ENCODE data around the gene LILRA6. TPM values are rescaled to one million over a fixed set of nuclear protein-coding genes. Genes with fewer than 3 reads are reported as not detected.
"Not testable (repeated sequence)": the region's sequence is repeated elsewhere in the genome, so short reads cannot be mapped to it uniquely, and the experiment has no call there.

Gene LILRA6
- total and polyA plus RNA-seq, 5 experiments from 2014 or later: 0.25 to 0.39 TPM; not detected in 3

GRCh38 chr19:54207983-54208783, 34.4 kb downstream of the LILRA6 start:
- DNase-seq: peak in 9 of 10 donors; percentile 21 to 72 (median 45)
- POLR2A ChIA-PET: interaction anchor here (0.9 to 1.4 kb wide), 3 partner anchors 17 to 241 kb away, joined by 3 to 7 read pairs (median 5); partner anchors contain the start of genes LENG8 and TSEN34
- Mint-ChIP-seq H3K27ac (peak overlapping the region; percentile 19 to 89 (median 64)), H3K36me3 (peaks cover 0 to 58% (median 13%) of the 10 kb centered on the region in 3 donors), H3K27me3 (no peaks in the 10 kb centered on the region), H3K4me3 (peak overlapping the region; percentile 22 to 74 (median 43)), H3K4me1 (peaks cover 29 to 84% (median 77%) of the 10 kb centered on the region in 4 donors), H3K9me3 (no peaks in the 10 kb centered on the region)
- peak; percentile 4 to 46 for ATAC-seq

- H3K36me3 Mint-ChIP-seq: peaks cover 0 to 64% (median 17%) of the 10 kb centered on the region in 3 donors
- peaks cover 29 to 89% (median 81%) of the 10 kb centered on the region in 4 donors for H3K4me1 Mint-ChIP-seq
- POLR2A ChIA-PET: interaction anchor here (0.9 to 1.4 kb wide), 3 partner anchors 16 to 241 kb away, joined by 3 to 7 read pairs (median 5); partner anchors contain the start of genes LENG8 and TSEN34
Observed at GRCh38 chr19:54207676-54207982, 35.0 kb downstream of the LILRA6 start.

GRCh38 chr19:54207193-54207592, 35.4 kb downstream of the LILRA6 start:
- POLR2A ChIA-PET: interaction anchor here (1.1 kb wide), 1 partner anchor 15 kb away, joined by 3 read pairs; no protein-coding TSS in a partner anchor
- Mint-ChIP-seq H3K27ac (peak overlapping the region in 6 of 10 donors; percentile 19 to 77 (median 52)), H3K4me1 (peaks cover 31 to 93% (median 86%) of the 10 kb centered on the region in 4 donors), H3K4me3 (peak overlapping the region in 6 of 10 donors; percentile 41 to 66 (median 56)), H3K36me3 (peaks cover 0 to 68% (median 22%) of the 10 kb centered on the region in 3 donors)
- H3K9me3 Mint-ChIP-seq, DNase-seq, H3K27me3 Mint-ChIP-seq, ATAC-seq: not testable (repeated sequence)

More at GRCh38 chr19:54207676-54207982, 35.0 kb downstream of the LILRA6 start:
- Mint-ChIP-seq H3K4me3 (peak overlapping the region; percentile 22 to 74 (median 52)), H3K27ac (peak overlapping the region; percentile 0 to 89 (median 58)), H3K9me3 (no peaks in the 10 kb centered on the region), H3K27me3 (no peaks in the 10 kb centered on the region)
- ATAC-seq (no peak), DNase-seq (no peak)

- Mint-ChIP-seq H3K27me3 (no peaks in the 10 kb centered on the region), H3K4me3 (peak overlapping the region in 5 of 10 donors; percentile 12 to 58 (median 26)), H3K27ac (peak overlapping the region in 2 of 10 donors; percentile 24 to 52), H3K4me1 (peaks cover 31 to 96% (median 88%) of the 10 kb centered on the region in 4 donors), H3K36me3 (peaks cover 0 to 72% (median 23%) of the 10 kb centered on the region in 3 donors), H3K9me3 (no peaks in the 10 kb centered on the region)
- POLR2A ChIA-PET: interaction anchor here (1.1 kb wide), 1 partner anchor 15 kb away, joined by 3 read pairs; no protein-coding TSS in a partner anchor
- ATAC-seq: no peak
- no peak for DNase-seq
Observed at GRCh38 chr19:54206831-54207177, 35.8 kb downstream of the LILRA6 start.

GRCh38 chr19:54206030-54206830, 36.4 kb downstream of the LILRA6 start:
- Mint-ChIP-seq H3K36me3 (peaks cover 0 to 75% (median 23%) of the 10 kb centered on the region in 3 donors), H3K27me3 (no peaks in the 10 kb centered on the region), H3K4me1 (peaks cover 29 to 100% (median 88%) of the 10 kb centered on the region in 4 donors), H3K4me3 (peak overlapping the region in 4 of 10 donors; percentile 12 to 58 (median 22)), H3K27ac (peak overlapping the region in 2 of 10 donors; percentile 24 to 52), H3K9me3 (no peaks in the 10 kb centered on the region)
- ATAC-seq: no peak
- POLR2A ChIA-PET: interaction anchor here (1.1 kb wide), 1 partner anchor 14 kb away, joined by 3 read pairs; no protein-coding TSS in a partner anchor
- no peak for DNase-seq

- peak overlapping the region in 2 of 10 donors; percentile 18 to 31 for H3K27ac Mint-ChIP-seq
- H3K27me3 Mint-ChIP-seq: no peaks in the 10 kb centered on the region
- no peaks in the 10 kb centered on the region for H3K9me3 Mint-ChIP-seq
- no peak for ATAC-seq
- H3K4me3 Mint-ChIP-seq: peak overlapping the region in 7 of 10 donors; percentile 2 to 52 (median 46)
- no peak for DNase-seq
- POLR2A ChIA-PET: interaction anchor here (1.1 kb wide), 2 partner anchors 14 to 45 kb away, joined by 3 to 4 read pairs; partner anchors contain the start of genes LENG1 and TSEN34
- peaks cover 26 to 95% (median 80%) of the 10 kb centered on the region in 4 donors for H3K4me1 Mint-ChIP-seq
- peaks cover 0 to 78% (median 25%) of the 10 kb centered on the region in 3 donors for H3K36me3 Mint-ChIP-seq
Observed at GRCh38 chr19:54204767-54205468, 37.7 kb downstream of the LILRA6 start.

GRCh38 chr19:54203151-54203611, 39.4 kb downstream of the LILRA6 start:
- Mint-ChIP-seq H3K4me3 (peak overlapping the region; percentile 9 to 100 (median 93)), H3K27ac (peak overlapping the region in 5 of 10 donors; percentile 31 to 68 (median 46)), H3K4me1 (peaks cover 18 to 83% (median 65%) of the 10 kb centered on the region in 4 donors), H3K27me3 (no peaks in the 10 kb centered on the region), H3K9me3 (no peaks in the 10 kb centered on the region), H3K36me3 (peaks cover 0 to 75% (median 25%) of the 10 kb centered on the region in 3 donors)
- POLR2A ChIA-PET: interaction anchor here (3.7 to 6.3 kb wide), 2 partner anchors 13 to 44 kb away, joined by 19 to 158 read pairs; partner anchors contain the start of genes LENG1, MBOAT7 and TSEN34
- no peak for ATAC-seq
- no peak for DNase-seq

- Mint-ChIP-seq H3K9me3 (no peaks in the 10 kb centered on the region), H3K4me1 (peaks cover 12 to 71% (median 53%) of the 10 kb centered on the region in 4 donors), H3K36me3 (peaks cover 0 to 63% (median 25%) of the 10 kb centered on the region in 3 donors), H3K27ac (peak overlapping the region in 9 of 10 donors; percentile 32 to 100 (median 99)), H3K27me3 (no peaks in the 10 kb centered on the region), H3K4me3 (peak overlapping the region; percentile 89 to 100 (median 100))
- POLR2A ChIA-PET: interaction anchor here (0.6 to 6.3 kb wide), 4 partner anchors 12 to 1049 kb away, joined by 4 to 158 read pairs (median 12); partner anchors contain the start of genes LENG1, MBOAT7 and TSEN34
- DNase-seq: no peak
- no peak for ATAC-seq
Observed at GRCh38 chr19:54201980-54202379, 40.6 kb downstream of the LILRA6 start.

- H3K27ac Mint-ChIP-seq: peak overlapping the region; percentile 94 to 100 (median 99)
- peaks cover 12 to 64% (median 46%) of the 10 kb centered on the region in 4 donors for H3K4me1 Mint-ChIP-seq
- no peaks in the 10 kb centered on the region for H3K27me3 Mint-ChIP-seq
- POLR2A ChIA-PET: interaction anchor here (0.7 to 6.3 kb wide), 11 partner anchors 9 to 248 kb away, joined by 3 to 158 read pairs (median 5); partner anchors contain the start of genes CNOT3, LENG1, LENG8 and MBOAT7
- peaks cover 0 to 55% (median 22%) of the 10 kb centered on the region in 3 donors for H3K36me3 Mint-ChIP-seq
- H3K9me3 Mint-ChIP-seq: no peaks in the 10 kb centered on the region
- H3K4me3 Mint-ChIP-seq: peak overlapping the region; percentile 89 to 100 (median 100)
- ATAC-seq: no peak
- no peak for DNase-seq
Observed at GRCh38 chr19:54201172-54201701, 41.4 kb downstream of the LILRA6 start.

GRCh38 chr19:54199401-54199800, 43.2 kb downstream of the LILRA6 start:
- POLR2A ChIA-PET: interaction anchor here (1.9 to 6.3 kb wide), 5 partner anchors 9 to 84 kb away, joined by 5 to 158 read pairs (median 16); partner anchors contain the start of genes CNOT3, LENG1, MBOAT7 and PRPF31
- Mint-ChIP-seq H3K4me3 (peak overlapping the region; percentile 44 to 97 (median 69)), H3K9me3 (no peaks in the 10 kb centered on the region), H3K27me3 (no peaks in the 10 kb centered on the region), H3K36me3 (peaks cover 5 to 53% (median 16%) of the 10 kb centered on the region in 3 donors), H3K27ac (peak overlapping the region in 8 of 10 donors; percentile 33 to 87 (median 74)), H3K4me1 (peaks cover 11 to 52% (median 30%) of the 10 kb centered on the region in 4 donors)
- DNase-seq (no peak), ATAC-seq (no peak)

- no peaks in the 10 kb centered on the region for H3K27me3 Mint-ChIP-seq
- peaks cover 13 to 42% (median 26%) of the 10 kb centered on the region in 4 donors for H3K4me1 Mint-ChIP-seq
- no peaks in the 10 kb centered on the region for H3K9me3 Mint-ChIP-seq
- ATAC-seq (no peak), DNase-seq (no peak)
- peaks cover 5 to 47% (median 10%) of the 10 kb centered on the region in 3 donors for H3K36me3 Mint-ChIP-seq
- POLR2A ChIA-PET: no interaction called here
- peak overlapping the region in 1 of 10 donors; percentile 31 for H3K4me3 Mint-ChIP-seq
- peak overlapping the region in 1 of 10 donors; percentile 55 for H3K27ac Mint-ChIP-seq
Observed at GRCh38 chr19:54197121-54197520, 45.5 kb downstream of the LILRA6 start.

Measured in naive thymus-derived CD8-positive, alpha-beta T cell (primary cell).